ENCODE results near the gene DNAJC5.

The DNAJC5 gene

DNA sequence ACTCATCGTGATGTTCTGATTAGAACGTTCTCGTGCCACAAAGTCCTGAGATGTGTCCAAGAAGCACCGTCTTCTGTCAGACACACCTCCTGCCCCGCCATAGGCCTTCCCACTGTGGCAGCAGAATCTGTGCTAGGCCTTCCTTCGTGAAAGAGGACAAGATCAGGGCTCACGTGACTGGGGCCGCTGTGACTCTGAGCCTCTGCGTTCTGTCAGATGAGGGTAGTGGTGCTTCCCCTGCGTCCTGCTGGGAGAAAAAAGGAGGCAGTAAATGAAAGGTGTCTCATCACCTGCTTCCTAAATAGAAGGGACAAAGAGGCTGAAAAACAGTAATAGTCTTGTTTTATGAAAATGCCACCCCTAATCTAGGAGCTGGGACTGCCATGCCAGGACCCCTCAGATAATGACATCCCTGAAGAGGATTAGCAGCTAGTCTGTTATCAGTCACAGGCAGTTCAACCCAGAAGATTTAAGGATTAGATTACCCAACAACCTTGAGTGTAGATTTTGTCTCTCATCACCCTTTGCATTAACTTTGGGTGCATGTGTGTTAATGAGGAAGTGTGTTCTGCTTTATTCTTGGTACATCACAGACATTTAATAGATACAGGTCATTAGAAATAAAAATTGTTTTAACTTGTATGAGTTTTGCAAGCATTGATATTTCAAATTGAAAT lies 4.1 kb downstream of the DNAJC5 start:
- Mint-ChIP-seq H3K36me3 (ENCODE audit: low read depth) (peaks cover 11% of the 10 kb centered on the region), H3K27ac (peak overlapping the region; percentile 69), H3K4me1 (peaks cover 36% of the 10 kb centered on the region), H3K9me3 (no peaks in the 10 kb centered on the region), H3K27me3 (ENCODE audit: low read depth, poor library complexity) (peaks cover 3% of the 10 kb centered on the region), H3K4me3 (no peak overlapping the region)
- no peak for DNase-seq
- TF ChIP-seq, protein P1, sequence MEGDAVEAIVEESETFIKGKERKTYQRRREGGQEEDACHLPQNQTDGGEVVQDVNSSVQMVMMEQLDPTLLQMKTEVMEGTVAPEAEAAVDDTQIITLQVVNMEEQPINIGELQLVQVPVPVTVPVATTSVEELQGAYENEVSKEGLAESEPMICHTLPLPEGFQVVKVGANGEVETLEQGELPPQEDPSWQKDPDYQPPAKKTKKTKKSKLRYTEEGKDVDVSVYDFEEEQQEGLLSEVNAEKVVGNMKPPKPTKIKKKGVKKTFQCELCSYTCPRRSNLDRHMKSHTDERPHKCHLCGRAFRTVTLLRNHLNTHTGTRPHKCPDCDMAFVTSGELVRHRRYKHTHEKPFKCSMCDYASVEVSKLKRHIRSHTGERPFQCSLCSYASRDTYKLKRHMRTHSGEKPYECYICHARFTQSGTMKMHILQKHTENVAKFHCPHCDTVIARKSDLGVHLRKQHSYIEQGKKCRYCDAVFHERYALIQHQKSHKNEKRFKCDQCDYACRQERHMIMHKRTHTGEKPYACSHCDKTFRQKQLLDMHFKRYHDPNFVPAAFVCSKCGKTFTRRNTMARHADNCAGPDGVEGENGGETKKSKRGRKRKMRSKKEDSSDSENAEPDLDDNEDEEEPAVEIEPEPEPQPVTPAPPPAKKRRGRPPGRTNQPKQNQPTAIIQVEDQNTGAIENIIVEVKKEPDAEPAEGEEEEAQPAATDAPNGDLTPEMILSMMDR (IDR thresholded peaks at IDR 0.05): no peak

DNA sequence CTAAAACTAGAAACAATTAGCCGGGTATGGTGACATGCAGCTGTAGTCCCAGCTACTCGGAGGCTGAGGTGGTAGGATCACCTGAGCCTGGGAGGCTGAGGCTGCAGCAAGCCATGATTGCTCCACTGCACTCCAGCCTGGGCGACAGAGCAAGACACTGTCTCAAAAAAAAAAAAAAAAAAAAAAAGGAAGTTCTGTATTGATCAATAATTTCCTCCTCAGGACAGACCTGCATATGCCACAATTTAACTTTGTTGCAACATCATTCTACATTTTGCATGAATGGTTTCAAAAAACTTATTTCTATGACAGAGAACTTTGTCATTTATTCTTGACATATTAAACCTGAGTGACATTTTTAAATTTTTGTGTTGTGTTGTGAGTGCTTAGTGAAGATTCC lies 5.5 kb downstream of the DNAJC5 start:
- no peaks in the 10 kb centered on the region for H3K9me3 Mint-ChIP-seq
- TF ChIP-seq, protein P1 (IDR thresholded peaks at IDR 0.05): no peak
- H3K4me3 Mint-ChIP-seq: no peak overlapping the region
- no peak overlapping the region for H3K27ac Mint-ChIP-seq
- peaks cover 3% of the 10 kb centered on the region for H3K27me3 Mint-ChIP-seq (ENCODE audit: low read depth, poor library complexity)
- no peak for DNase-seq
- H3K36me3 Mint-ChIP-seq (ENCODE audit: low read depth): peaks cover 11% of the 10 kb centered on the region
- H3K4me1 Mint-ChIP-seq: peaks cover 32% of the 10 kb centered on the region

DNA sequence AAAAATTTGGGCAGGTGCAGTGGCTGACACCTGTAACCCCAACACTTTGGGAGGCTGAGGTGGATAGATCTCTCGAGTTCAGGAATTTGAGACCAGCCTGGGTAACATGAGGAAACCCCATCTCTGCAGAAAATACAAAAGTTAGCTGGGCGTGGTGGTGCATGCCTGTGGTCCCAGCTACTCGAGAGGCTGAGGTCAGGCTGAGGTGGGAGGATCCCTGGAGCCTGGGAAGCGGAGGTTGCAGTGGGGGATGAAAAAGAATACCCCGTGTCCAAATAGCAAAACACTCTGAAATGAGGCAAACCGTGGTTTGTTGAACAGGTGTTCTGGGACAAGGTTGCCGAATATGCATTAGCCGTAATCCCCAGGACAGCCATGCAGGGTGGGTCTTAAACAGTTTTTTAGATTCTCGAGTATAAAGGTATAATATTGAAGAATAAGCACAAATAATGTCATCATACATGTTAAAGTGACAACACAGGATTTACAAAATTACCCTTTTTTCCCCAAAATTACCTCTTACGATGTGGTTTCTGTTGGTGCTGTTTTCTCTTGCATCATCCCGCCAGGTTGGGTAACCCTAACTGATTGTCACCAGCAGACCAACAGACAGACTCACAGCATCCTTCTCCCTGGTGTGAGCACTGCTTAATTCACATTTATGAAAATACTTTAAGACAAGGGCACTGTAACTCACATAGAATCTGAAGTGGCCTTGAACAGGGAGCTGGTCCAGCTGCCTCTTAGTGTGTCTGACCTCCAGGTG lies 9.1 kb downstream of the DNAJC5 start:
- H3K27me3 Mint-ChIP-seq (ENCODE audit: low read depth, poor library complexity): no peaks in the 10 kb centered on the region
- H3K9me3 Mint-ChIP-seq: no peaks in the 10 kb centered on the region
- DNase-seq: no peak
- H3K4me3 Mint-ChIP-seq: no peak overlapping the region
- TF ChIP-seq, protein P1 (IDR thresholded peaks at IDR 0.05): no peak
- H3K4me1 Mint-ChIP-seq: peaks cover 18% of the 10 kb centered on the region
- peaks cover 13% of the 10 kb centered on the region for H3K36me3 Mint-ChIP-seq (ENCODE audit: low read depth)
- peak overlapping the region; percentile 42 for H3K27ac Mint-ChIP-seq

DNA sequence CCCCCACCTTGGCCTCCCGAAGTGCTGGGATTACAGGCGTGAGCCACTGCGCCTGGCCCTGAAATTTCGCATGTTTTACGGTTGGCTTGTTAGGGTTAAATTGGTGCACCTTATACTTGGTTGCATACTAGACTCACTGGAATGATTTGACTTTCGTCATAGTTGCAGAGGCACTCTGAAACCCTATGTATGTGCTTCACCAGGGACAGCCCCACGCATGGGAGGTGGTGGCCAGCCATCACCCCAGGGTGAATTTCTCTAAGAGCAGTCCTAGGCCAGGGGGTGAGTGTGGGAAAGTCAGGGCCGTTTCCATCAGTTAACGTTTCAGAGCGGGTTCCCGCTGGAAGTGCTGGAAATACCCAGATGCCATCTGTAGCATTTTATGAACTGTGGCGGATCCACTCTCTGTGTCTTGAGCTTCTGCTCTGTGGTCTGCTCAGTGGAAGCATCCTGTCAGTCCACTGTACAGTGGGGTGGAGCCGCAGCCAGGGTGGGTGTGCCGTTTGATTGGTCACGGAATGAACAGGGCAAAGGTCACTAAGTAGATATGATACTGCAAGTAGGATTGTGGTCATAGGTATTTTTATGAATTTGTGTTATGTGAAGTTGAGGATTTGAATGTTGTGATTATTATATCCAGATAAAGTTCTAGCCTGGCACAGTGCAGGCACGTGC lies 13.2 kb downstream of the DNAJC5 start:
- TF ChIP-seq, protein P1 (IDR thresholded peaks at IDR 0.05): no peak
- H3K4me1 Mint-ChIP-seq: peaks cover 44% of the 10 kb centered on the region
- DNase-seq: no peak
- H3K4me3 Mint-ChIP-seq: no peak overlapping the region
- H3K9me3 Mint-ChIP-seq: no peaks in the 10 kb centered on the region
- no peak overlapping the region for H3K27ac Mint-ChIP-seq
- no peaks in the 10 kb centered on the region for H3K27me3 Mint-ChIP-seq (ENCODE audit: low read depth, poor library complexity)
- H3K36me3 Mint-ChIP-seq (ENCODE audit: low read depth): peaks cover 13% of the 10 kb centered on the region

DNA sequence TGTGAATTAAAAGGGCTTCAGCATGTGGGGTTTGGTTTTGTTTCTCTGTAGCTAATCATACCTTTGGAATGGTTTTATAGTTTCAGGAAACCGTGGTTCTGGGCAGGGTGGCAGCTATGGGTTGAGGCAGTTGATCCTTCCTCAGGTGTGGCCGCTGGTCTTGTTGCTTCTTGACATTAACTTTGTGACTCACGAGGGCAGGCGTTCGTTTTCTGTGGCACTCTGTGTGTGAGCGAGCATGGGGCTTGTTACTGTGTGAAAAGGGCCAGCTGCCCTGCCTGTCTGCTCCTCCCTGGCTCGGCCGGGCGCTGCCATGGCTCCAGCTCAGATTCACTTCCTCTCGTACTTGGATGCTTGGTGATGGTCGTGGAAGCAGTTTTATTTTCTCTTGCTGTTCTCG lies 16.2 kb downstream of the DNAJC5 start:
- Mint-ChIP-seq H3K27ac (peak overlapping the region; percentile 55), H3K36me3 (ENCODE audit: low read depth) (peaks cover 31% of the 10 kb centered on the region), H3K27me3 (ENCODE audit: low read depth, poor library complexity) (peaks cover 6% of the 10 kb centered on the region), H3K9me3 (peaks cover 15% of the 10 kb centered on the region), H3K4me1 (peaks cover 47% of the 10 kb centered on the region), H3K4me3 (peak overlapping the region; percentile 28)
- TF ChIP-seq, protein P1 (IDR thresholded peaks at IDR 0.05): no peak
- no peak for DNase-seq
